SKM-1 treated with dmso at 0.1 percent for 144 hours (cell line): Measurements from ENCODE around the gene TNFSF4.
"Not testable (repeated sequence)": the region's sequence is repeated elsewhere in the genome, so short reads cannot be mapped to it uniquely, and the experiment has no call there.

Experiments
- DNase-seq: peaks from one replicate; lab custom pipeline; 2025; ENCODE audit not compliant: unreplicated experiment; lab: John Stamatoyannopoulos, UW

The TNFSF4 gene, protein sequence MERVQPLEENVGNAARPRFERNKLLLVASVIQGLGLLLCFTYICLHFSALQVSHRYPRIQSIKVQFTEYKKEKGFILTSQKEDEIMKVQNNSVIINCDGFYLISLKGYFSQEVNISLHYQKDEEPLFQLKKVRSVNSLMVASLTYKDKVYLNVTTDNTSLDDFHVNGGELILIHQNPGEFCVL

DNA sequence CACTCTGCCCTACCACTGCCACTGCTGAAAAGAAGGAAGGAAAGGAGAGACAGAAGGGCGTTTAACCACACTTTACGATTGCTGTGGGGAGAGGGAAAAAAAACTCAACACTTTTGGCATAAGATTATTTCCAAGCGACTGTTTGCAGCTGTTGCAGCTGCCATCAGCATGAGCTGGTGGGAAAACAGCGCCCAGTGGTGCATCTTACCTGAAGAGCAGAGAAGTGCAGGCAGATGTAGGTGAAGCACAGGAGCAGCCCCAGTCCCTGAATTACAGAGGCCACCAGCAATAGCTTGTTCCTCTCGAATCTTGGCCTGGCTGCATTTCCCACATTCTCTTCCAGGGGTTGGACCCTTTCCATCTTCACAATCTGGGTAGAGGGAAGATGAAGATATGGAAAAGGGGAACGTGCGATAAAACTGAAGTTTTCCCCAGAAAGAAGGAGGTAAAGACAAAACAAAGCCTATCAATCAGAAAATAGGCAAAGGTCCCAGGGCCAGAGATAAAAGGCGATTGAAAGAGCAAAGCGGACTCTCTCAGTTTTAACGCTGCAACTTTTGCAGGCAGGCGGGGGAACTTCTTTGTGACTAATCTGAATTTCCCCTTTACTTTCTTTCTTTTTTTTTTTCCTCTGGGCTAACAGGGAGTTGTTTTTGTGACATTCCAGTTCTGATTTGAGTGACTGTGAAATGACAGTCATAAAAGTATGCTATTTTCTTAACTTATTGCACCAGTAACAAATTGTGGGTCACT lies at the start of gene TNFSF4:
TSS of gene TNFSF4 (minus strand) at position 516 of the 753 bp plus-strand sequence. CDS start at position 361, 155 bp downstream.
- peak; percentile 86 for DNase-seq

DNA sequence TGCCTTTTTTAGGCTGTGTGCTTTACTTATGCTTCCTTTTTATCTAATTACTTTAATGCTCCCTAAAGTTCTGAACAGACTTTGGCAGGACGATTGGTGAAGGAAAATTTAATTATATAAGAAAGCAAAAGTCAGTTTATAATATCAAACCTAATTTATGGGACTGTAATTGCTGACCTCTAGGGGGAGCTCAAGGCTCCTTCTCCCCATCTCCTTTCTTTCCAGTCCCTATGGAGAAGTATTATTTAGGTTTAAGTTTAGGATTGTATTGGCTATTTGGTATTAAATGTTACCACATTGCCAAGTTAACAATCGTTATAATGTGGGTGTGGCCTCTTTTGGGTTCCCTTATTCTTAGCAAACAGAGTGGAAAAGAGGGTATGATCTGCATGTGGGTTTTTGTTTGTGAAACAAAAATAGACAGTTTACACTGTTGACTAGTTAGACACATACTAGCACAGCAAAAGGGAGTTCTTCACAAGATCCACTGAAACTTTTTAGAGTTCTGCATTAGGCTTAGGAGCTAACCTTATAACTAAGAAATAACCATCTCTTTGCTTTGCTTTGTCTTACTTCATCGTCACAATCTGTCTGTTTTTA lies 48.2 kb upstream of the TNFSF4 start:
- peak; percentile 65 for DNase-seq

DNA sequence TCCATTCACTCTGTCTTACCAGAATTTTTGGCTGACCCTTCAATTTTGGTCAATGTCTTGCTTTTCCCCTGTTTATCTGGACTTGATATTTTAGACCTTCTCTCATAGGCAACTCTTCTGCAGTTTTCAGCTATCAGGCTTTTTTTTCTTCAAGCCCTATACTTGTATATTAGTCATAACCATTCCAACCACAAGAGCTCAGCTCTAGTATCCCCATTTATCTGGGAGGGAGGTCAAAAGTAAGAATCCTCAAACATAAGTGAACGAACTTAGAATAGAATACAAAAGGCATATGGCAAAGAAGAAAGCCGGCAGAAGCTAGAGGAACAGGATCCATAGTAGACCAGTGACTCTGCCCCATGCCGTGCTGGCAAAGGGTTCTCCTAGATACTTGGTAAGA lies 45.9 kb upstream of the TNFSF4 start:
- no peak for DNase-seq

DNA sequence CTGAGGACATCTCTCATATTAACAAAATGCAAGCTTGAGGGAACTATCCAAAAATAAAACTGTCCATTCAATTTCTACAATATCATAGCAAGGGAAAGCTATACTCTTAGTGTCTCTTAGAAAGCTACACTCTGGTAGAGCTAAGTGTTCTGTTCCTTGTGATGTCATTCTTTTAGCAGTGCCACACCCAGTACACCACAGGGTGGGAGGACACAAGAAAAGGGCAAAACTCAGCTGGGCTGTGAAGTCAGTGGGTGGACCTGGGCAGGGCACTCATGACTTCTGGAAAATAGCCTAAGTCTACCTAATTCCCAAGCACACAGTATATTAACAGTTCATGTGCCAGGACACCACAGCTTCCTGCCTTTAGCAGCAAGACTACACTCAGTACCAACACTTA lies 42.2 kb upstream of the TNFSF4 start:
- no peak for DNase-seq

DNA sequence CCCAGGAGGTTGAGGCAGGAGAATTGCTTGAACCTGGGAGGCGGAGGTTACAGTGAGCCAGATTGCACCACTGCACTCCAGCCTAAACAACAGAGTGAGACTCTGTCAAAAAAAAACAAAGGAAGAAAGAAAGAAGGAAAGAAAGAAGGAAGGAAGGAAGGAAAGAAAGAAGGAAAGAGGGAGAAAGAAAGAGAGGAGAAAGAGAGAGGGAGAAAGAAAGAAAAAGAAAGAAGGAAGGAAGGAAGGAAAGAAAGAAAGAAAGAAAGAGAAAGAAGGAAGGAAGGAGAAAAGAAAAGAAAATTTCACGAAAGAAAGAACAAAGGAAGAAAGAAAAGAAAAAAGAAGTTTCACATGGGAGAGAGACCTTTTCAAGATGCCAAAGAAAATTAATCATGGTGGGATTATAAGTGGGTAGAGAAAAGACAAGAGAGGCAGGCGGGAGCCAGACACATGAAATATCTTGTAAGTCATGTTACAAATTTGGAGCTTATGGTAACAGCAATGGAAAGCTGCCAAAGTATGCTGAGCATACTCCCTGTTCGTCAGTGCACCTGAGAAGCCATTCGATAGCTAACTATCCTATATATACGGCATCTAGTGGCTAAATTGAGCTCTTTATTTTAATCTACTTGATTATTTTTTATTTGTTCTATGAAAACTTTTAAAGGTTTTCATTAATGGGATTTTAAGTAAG lies 41.3 kb upstream of the TNFSF4 start:
- no peak for DNase-seq

DNA sequence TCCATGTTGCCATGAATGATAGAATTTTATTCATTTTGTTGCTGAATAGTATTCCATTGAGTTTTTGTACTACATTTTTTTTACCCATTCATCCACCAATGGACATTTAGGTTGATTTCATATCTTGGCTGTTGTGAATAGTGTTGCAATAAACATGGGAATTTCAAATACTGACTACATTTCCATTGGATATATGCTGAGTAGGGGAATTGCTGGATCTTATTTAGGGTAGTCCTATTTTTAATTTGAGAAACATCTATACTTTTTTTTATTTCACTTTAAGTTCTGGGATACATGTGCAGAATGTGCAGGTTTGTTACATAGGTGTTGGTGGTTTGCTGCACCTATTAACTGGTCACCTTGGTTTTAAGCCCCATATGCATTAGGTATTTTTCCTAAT lies 38.8 kb upstream of the TNFSF4 start:
- no peak for DNase-seq

DNA sequence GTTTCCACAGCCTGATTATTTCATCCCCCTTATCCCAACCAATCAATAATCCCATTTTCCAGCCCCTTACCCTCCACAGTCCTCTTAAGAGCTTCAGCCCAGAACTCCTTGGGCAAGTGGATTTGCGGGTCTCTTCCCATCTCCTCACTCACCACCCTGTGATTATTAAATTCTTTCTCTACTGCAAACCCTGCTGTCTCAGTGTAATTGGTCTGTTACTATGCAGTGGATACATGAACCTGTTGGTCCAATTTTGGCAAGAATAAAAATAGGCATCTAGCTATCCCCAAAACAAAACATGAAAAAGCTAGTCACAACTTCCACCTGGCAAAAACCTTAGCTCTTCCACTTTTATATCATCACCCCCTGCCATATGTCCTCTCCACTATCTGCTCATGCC lies 36.2 kb upstream of the TNFSF4 start:
- DNase-seq: no peak

DNA sequence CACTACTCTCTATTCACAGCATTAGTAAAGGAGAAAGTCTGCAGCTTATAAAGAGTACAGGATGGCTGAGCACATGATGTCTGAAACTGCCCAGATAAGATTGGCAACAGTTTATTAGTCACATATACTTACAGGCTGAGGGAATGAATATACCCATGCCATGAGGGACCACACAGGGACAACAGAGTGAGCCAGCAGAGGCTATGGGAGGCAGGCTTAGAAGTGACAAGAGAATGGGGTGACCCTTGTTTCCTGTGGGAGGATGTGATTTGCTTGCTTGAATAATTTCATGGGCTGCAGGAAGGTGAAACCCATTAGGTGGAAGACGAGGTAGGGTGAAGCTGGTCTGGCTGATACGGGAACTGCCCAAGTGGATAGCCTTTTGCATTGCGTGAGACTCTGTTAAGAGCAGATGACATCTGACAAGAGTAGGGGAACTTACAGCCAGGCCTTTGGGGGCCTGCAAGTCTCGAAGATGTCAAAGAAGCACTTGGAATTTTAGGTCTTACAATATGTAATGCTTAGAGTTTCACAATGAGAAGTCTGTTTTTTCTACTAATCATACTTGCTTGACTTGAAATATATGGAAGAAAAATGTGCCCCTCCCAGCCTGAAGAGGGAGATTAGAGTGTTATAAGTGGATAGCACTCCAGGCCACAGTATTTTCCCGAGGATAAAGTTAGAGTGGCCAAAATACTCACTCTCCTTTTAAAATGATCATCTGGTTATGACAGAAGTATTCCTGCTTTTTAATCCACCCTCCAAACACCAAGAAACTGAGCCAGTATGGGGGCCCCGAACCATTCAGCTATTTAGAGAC lies 34.6 kb upstream of the TNFSF4 start:
- no peak for DNase-seq

DNA sequence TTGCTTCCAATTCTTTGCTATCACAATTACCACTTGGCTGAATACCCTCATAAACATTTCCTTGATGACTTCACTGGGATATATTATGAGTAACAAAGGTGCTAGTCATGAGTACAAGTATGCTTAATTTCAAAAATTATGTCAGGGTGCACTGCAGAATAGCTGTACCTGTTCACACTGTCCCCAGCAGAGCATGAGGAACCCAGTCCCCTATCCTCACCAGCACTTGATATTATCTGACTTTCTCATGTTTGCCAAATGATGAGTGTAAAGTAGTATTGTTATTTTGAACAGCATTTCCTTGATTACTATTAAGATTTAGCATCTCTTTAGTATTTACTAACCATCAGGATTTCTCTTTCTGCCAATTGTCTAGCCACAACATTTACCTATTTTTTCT lies 33.5 kb upstream of the TNFSF4 start:
- DNase-seq: no peak

DNA sequence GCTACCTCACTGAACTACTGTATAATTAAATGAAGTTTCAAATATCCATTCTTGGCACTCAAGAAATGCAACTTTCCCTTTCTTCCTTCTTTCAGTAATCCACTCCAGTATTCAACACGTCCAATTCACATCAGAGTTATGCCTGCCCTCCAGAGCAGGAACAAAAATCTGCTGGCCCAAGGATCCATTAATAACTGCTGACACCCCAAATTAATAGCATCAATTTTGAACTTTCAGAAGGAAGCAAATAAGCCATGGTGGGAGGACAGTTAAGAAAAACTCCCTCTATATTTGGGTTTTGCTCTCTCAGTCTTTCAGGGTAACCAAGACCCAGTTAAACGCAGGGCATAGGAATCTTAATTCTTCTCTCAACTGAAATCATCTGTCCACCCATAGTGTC lies 31.9 kb upstream of the TNFSF4 start:
- no peak for DNase-seq

DNA sequence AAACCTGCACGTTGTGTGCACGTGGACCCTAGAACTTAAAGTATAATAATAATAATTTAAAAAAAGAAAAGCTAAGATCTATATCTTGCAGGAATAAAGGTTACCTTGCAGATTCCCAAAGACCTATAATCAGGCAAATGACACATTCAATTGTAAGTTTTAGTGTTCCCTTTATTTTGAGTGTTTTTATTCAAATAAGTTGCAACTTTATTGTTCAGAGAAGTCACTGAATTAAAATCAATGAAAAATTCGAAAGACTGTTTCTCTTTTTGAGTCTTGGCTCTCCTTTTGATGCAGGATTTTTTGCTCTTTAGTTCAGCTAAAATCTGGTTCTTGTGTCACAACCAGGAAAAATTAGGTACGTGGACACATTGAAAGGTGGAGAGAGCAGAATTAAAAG lies 27.8 kb upstream of the TNFSF4 start:
- DNase-seq: no peak

DNA sequence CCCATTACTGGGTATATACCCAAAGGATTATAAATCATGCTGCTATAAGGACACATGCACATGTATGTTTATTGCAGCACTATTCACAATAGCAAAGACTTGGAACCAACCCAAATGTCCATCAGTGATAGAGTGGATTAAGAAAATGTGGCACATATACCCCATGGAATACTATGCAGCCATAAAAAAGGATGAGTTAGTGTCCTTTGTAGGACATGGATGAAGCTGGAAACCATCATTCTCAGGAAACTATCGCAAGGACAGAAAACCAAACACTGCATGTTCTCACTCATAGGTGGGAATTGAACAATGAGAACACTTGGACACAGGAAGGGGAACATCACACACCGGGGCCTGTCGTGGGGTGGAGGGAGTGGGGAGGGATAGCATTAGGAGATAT lies 27.3 kb upstream of the TNFSF4 start:
- not testable (repeated sequence) for DNase-seq

DNA sequence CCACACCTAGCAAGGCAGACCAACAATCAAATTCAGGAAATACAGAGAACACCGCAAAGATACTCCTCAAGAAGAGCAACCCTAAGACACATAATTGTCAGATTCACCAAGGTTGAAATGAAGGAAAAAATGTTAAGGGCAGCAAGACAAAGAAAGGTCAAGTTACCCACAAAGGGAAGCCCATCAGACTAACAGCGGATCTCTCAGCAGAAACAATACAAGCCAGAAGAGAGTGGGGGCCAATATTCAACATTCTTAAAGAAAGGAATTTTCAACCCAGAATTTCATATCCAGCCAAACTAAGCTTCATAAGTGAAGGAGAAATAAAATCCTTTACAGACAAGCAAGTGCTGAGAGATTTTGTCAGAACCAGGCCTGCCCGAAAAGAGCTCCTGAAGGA lies 21.9 kb upstream of the TNFSF4 start:
- DNase-seq: not testable (repeated sequence)

DNA sequence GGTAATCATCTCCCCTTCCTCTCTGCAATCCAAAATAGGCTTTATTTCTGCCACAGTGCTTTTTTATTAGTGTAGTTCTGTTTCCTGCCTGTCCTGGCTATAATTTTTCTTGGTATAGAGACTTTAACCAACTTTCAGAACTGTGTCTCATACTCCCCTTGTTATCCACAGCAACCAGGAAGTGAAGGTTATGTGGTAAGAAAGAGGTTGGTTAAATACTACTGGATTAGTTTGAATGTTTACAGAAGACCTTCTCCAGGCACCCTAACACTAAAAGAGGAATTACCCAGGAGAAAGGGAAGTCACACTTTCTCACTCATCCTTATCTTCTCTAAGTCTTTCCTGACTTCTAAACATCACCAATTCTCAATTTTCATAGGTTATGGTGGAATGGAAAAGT lies 17.8 kb upstream of the TNFSF4 start:
- peak; percentile 92 for DNase-seq

DNA sequence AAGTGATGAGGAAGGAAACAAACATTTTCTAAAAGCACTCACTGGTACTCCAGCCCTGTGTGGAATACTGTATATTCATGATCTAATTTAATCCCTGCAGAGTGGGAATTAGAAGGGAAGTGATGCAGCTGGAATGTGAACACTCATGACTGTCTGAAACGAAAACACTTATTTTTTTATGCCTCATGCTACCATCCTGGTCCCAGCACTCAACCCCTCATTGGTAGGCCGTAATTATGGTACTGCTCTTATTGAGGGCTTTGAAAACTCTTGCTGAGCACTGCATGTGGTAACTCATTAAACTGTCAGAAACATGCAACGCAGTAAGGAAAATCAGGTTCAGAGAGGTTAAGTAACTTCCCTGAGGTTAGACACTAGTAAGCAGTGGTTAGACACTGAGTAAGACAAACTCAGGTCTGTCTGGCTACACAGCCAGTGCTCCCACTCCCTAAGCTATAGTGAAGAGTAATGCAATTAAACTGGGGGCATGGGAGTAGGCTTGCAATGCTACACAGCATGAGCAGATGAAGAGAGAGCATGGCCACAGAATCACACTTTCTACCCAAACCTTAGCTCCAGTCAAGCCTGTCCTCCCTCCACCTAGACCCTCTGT lies 17.3 kb upstream of the TNFSF4 start:
- DNase-seq: no peak

DNA sequence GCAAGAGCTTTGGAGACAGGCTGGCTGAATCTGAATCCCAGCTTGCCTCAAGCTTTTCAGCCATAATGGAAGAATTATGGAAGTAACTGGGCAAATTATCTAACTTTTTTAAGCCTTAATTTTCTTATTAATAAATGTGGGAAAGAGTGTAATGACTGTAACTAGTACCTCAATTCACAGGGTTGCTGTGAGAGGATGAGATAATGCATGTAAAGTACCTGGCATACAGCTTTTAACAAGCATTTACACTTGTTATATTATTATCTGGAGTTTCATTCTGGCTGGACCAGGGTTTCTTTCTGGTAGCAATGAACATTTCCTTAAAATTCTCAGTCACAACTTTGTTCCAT lies 15.9 kb upstream of the TNFSF4 start:
- no peak for DNase-seq

DNA sequence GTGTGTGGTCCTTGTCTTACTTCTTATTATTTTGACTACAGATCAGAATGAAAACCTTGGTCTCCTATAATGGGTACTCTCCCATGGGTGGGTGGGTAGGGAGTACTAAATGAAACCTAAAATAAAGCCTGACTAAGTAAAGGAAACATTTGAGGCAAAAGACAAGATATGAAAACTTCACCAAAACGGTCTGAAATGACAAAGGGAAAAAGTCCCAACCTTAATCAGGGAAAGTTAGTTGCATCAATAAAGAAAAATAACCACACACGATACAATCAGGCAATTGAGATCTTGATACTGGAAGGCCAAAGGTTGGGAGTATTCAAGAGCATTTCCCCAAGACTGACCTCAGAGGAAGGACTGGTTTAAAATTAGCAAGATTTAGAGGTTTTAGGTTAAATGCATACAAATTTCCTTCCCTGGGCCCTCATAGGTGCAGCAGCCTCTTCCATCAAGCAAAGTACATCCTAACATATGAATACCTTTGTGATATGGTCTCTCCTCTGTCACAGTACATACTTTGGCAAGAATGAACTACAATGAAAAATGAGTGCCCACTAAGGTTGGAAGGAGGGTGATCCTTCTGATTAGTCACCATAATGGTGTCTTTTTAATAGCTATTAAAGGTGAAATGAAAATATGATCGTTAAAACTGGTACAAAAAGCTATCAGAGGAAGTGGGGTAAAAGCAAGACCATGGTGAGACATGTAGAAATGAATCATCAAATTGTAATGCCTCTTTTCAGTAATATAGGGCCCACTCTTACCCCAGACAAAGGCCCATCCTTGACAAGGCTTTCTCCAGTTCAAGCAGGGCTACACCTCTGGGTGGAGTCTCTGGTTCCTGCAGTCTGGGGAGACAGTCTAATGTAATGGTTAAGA lies 15.3 kb upstream of the TNFSF4 start:
- DNase-seq: no peak

DNA sequence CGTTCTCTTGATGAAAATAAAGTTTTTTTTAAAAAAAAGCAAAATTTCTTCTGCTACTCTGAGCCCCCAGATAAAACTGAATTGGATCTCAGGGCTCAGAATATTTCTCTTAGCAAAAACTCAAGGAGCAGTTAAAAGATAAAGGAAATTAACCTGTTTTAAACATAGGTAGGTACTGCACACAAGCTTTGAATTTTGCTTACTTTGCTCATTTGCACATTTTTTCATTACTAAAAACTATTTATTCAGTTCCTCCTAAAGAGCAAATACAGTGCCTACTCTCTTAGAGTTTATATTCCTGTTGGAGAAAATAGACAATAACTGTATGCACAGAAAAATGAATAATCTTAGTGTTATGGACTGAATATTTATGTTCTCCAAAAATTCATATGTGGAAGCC lies 13.0 kb upstream of the TNFSF4 start:
- no peak for DNase-seq

DNA sequence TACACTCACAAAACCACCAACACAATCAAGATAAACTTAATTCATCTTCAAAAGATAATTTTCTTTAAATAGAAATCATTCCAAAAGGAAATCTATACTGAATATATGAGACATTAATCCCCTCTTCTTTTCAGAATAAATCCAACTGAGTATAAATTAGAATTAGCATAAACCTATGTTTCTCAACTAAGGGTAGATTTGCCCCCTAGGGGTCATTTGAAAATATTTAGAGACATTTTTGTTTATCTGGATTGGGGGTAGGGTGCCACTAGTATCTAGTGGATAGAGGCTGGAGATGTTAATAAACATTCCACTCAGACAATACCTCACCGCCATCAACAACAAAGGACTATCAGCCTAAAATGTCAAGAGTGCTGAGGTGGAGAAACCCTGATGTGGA lies 6.5 kb upstream of the TNFSF4 start:
- DNase-seq: peak; percentile 13
